ENCODE measurements around the gene OTOP3.

DNA sequence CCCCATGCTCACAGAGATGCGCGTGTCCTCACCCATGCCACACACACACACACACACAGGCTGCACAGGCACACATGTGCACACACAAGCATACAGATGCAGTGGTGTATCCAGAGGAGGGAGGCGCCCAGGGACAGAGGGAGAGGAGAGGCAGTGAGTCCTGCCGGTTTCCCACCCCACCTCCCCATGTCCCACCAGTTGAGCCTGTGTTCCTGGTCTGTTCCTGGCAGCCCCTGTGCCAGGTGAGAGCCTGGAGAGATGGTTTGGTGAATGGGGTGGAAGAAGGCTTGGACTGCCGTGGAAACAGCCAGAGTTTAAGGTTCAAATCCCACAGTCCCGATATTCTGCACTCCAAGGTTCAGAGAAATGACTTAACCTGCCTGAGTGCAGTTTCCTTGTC is 32.0 kb upstream of the OTOP3 start:
- TF ChIP-seq, protein P1, sequence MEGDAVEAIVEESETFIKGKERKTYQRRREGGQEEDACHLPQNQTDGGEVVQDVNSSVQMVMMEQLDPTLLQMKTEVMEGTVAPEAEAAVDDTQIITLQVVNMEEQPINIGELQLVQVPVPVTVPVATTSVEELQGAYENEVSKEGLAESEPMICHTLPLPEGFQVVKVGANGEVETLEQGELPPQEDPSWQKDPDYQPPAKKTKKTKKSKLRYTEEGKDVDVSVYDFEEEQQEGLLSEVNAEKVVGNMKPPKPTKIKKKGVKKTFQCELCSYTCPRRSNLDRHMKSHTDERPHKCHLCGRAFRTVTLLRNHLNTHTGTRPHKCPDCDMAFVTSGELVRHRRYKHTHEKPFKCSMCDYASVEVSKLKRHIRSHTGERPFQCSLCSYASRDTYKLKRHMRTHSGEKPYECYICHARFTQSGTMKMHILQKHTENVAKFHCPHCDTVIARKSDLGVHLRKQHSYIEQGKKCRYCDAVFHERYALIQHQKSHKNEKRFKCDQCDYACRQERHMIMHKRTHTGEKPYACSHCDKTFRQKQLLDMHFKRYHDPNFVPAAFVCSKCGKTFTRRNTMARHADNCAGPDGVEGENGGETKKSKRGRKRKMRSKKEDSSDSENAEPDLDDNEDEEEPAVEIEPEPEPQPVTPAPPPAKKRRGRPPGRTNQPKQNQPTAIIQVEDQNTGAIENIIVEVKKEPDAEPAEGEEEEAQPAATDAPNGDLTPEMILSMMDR (conservative IDR thresholded peaks at IDR 0.05) = no peak
- no peak for TF ChIP-seq EZH2 (IDR thresholded peaks at IDR 0.05; ENCODE audit: low read depth)
